Mesodermal cell (in vitro differentiated cells): ENCODE measurements around the gene KCNAB1.

Experiments
- H3K27ac ChIP-seq: 2 replicates; pipeline ENCODE4 v1.7.0; 2013; ENCODE audit warnings: mild to moderate bottlenecking, low read depth, low read length, moderate library complexity; ENCODE audit not compliant: severe bottlenecking
- H3K36me3 ChIP-seq: 2 replicates; pipeline ENCODE4 v1.7.1; 2013; ENCODE audit warnings: mild to moderate bottlenecking, low read length, moderate library complexity; ENCODE audit not compliant: control insufficient read depth, insufficient read depth
- H3K4me1 ChIP-seq: one replicate; pipeline ENCODE4 v1.7.1; 2013; ENCODE audit warnings: mild to moderate bottlenecking, low read length; ENCODE audit not compliant: insufficient read depth, control insufficient read depth, poor library complexity, severe bottlenecking
- H3K4me3 ChIP-seq: 2 replicates; pipeline ENCODE4 v1.7.0; 2013; ENCODE audit warnings: low read length, control low read depth, mild to moderate bottlenecking; ENCODE audit not compliant: insufficient read depth, poor library complexity, severe bottlenecking; ENCODE audit errors: extremely low read depth
- H3K9me3 ChIP-seq: 2 replicates; pipeline ENCODE4 v1.7.1; 2013; ENCODE audit warnings: mild to moderate bottlenecking, low read length, moderate library complexity; ENCODE audit not compliant: control insufficient read depth
- WGBS, 2 experiments: methylation state at CpG; one replicate each; pipeline ENCODE4 v1.1.5; 2013; ENCODE audit warnings: missing lambda C conversion rate in 2 of 2; ENCODE audit not compliant: insufficient coverage in 2 of 2; 5-methylcytosine and 5-hydroxymethylcytosine counted together

KCNAB1 gene

GRCh38 chr3:156158656-156159295 is 38.4 kb downstream of the KCNAB1 start:
- Histone ChIP-seq H3K4me3 (no peak overlapping the region), H3K4me1 (no peaks in the 10 kb centered on the region), H3K9me3 (no peaks in the 10 kb centered on the region), H3K27ac (no peak overlapping the region), H3K36me3 (no peaks in the 10 kb centered on the region)
- WGBS, 2 experiments = 100% methylated on average over 1 of the region's 3 CpGs; no CpG with 5 or more reads in 1 of the 2 experiments

GRCh38 chr3:156160647-156161046 is 40.3 kb downstream of the KCNAB1 start:
- Histone ChIP-seq H3K4me1 (no peaks in the 10 kb centered on the region), H3K27ac (no peak overlapping the region), H3K9me3 (no peaks in the 10 kb centered on the region), H3K4me3 (no peak overlapping the region), H3K36me3 (no peaks in the 10 kb centered on the region)
- 82 to 91% methylated on average over 2 of the region's 3 CpGs for WGBS, 2 experiments

- Histone ChIP-seq H3K36me3 (no peaks in the 10 kb centered on the region), H3K27ac (no peak overlapping the region), H3K9me3 (no peaks in the 10 kb centered on the region), H3K4me1 (no peaks in the 10 kb centered on the region), H3K4me3 (no peak overlapping the region)
- 60% methylated on average over 1 of the region's 1 CpG; no CpG with 5 or more reads in 1 of the 2 experiments for WGBS, 2 experiments
These were observed 40.8 kb downstream of the KCNAB1 start for GRCh38 chr3:156161172-156161571.

- Histone ChIP-seq H3K4me1 (no peaks in the 10 kb centered on the region), H3K36me3 (no peaks in the 10 kb centered on the region), H3K9me3 (no peaks in the 10 kb centered on the region), H3K4me3 (no peak overlapping the region), H3K27ac (no peak overlapping the region)
- WGBS, 2 experiments = 88 to 100% methylated on average over 1 of the region's 2 CpGs
These were observed 43.5 kb downstream of the KCNAB1 start for GRCh38 chr3:156163848-156164247.

- 88% methylated on average over 4 of the region's 4 CpGs; no CpG with 5 or more reads in 1 of the 2 experiments for WGBS, 2 experiments
- Histone ChIP-seq H3K36me3 (no peaks in the 10 kb centered on the region), H3K4me3 (no peak overlapping the region), H3K4me1 (no peaks in the 10 kb centered on the region), H3K27ac (no peak overlapping the region), H3K9me3 (no peaks in the 10 kb centered on the region)
These were observed 46.4 kb downstream of the KCNAB1 start for GRCh38 chr3:156166808-156167207.

GRCh38 chr3:156170571-156170970 is 50.2 kb downstream of the KCNAB1 start:
- H3K4me3 ChIP-seq = no peak overlapping the region
- H3K9me3 ChIP-seq = no peaks in the 10 kb centered on the region
- no peaks in the 10 kb centered on the region for H3K4me1 ChIP-seq
- no peaks in the 10 kb centered on the region for H3K36me3 ChIP-seq
- H3K27ac ChIP-seq = no peak overlapping the region

- no peaks in the 10 kb centered on the region for H3K9me3 ChIP-seq
- no peaks in the 10 kb centered on the region for H3K36me3 ChIP-seq
- H3K27ac ChIP-seq = no peak overlapping the region
- no peaks in the 10 kb centered on the region for H3K4me1 ChIP-seq
- WGBS, 2 experiments = 84 to 91% methylated on average over 2 to 3 of the region's 5 CpGs
- H3K4me3 ChIP-seq = no peak overlapping the region
These were observed 51.2 kb downstream of the KCNAB1 start for GRCh38 chr3:156171281-156172267.

GRCh38 chr3:156172536-156172935 is 52.2 kb downstream of the KCNAB1 start:
- H3K9me3 ChIP-seq = no peaks in the 10 kb centered on the region
- 95 to 100% methylated on average over 5 of the region's 5 CpGs for WGBS, 2 experiments
- no peak overlapping the region for H3K4me3 ChIP-seq
- no peaks in the 10 kb centered on the region for H3K36me3 ChIP-seq
- no peaks in the 10 kb centered on the region for H3K4me1 ChIP-seq
- no peak overlapping the region for H3K27ac ChIP-seq

GRCh38 chr3:156174229-156174847 is 54.0 kb downstream of the KCNAB1 start:
- H3K27ac ChIP-seq = no peak overlapping the region
- H3K9me3 ChIP-seq = no peaks in the 10 kb centered on the region
- H3K4me1 ChIP-seq = no peaks in the 10 kb centered on the region
- 82 to 100% methylated on average over 2 to 4 of the region's 4 CpGs for WGBS, 2 experiments
- no peaks in the 10 kb centered on the region for H3K36me3 ChIP-seq
- no peak overlapping the region for H3K4me3 ChIP-seq

- no peak overlapping the region for H3K4me3 ChIP-seq
- H3K36me3 ChIP-seq = no peaks in the 10 kb centered on the region
- no peak overlapping the region for H3K27ac ChIP-seq
- WGBS, 2 experiments = 85 to 94% methylated on average over 2 to 4 of the region's 7 CpGs
- no peaks in the 10 kb centered on the region for H3K4me1 ChIP-seq
- no peaks in the 10 kb centered on the region for H3K9me3 ChIP-seq
These were observed 55.2 kb downstream of the KCNAB1 start for GRCh38 chr3:156175570-156175969.
